ENCODE results near the gene LIN28B. TPM values are rescaled to one million over a fixed set of nuclear protein-coding genes. Genes with fewer than 3 reads are reported as not detected.
"Not testable (repeated sequence)": the region's sequence is repeated elsewhere in the genome, so short reads cannot be mapped to it uniquely, and the experiment has no call there.

The LIN28B gene
- total RNA-seq, 2 experiments from 2014 or later = not detected

- no peaks in the 10 kb centered on the region for H3K9me3 Mint-ChIP-seq
- intact Hi-C loops (cut with micrococcal nuclease) = no loop called here
- CTCF ChIA-PET = no interaction called here
- no peaks in the 10 kb centered on the region for H3K36me3 Mint-ChIP-seq (ENCODE audit: low read depth)
- no peak overlapping the region for H3K27ac Mint-ChIP-seq
- peaks cover 30% of the 10 kb centered on the region for H3K27me3 Mint-ChIP-seq (ENCODE audit: low read depth)
- H3K4me1 Mint-ChIP-seq (ENCODE audit: low read depth) = no peaks in the 10 kb centered on the region
- DNase-seq = no peak
- H3K4me3 Mint-ChIP-seq = no peak overlapping the region
Observed at GRCh38 chr6:105066233-105066632, 109.3 kb downstream of the LIN28B start.

DNA sequence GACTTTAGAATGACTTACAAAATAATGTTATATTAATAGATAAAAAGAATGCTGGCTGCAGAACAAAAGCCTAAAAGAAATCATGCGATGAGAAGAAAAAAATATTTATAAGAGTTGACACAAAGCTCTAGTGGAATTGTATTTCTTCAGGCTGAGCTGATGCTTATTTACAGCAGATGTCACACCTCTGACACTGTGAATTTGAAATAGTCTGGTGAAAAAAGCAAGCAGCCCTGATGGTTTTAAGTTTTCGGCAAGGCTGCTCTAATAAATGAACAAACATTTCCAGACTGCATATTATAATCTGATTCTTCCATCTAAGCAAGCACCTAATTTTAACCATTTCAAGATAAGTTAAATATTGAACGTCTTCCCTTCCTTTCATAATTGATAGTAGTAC lies 109.9 kb downstream of the LIN28B start:
- no peak for DNase-seq
- intact Hi-C loops (cut with micrococcal nuclease) = no loop called here
- Mint-ChIP-seq H3K4me3 (no peak overlapping the region), H3K4me1 (ENCODE audit: low read depth) (no peaks in the 10 kb centered on the region), H3K9me3 (no peaks in the 10 kb centered on the region), H3K27ac (no peak overlapping the region), H3K36me3 (ENCODE audit: low read depth) (no peaks in the 10 kb centered on the region), H3K27me3 (ENCODE audit: low read depth) (peaks cover 29% of the 10 kb centered on the region)
- CTCF ChIA-PET = no interaction called here

DNA sequence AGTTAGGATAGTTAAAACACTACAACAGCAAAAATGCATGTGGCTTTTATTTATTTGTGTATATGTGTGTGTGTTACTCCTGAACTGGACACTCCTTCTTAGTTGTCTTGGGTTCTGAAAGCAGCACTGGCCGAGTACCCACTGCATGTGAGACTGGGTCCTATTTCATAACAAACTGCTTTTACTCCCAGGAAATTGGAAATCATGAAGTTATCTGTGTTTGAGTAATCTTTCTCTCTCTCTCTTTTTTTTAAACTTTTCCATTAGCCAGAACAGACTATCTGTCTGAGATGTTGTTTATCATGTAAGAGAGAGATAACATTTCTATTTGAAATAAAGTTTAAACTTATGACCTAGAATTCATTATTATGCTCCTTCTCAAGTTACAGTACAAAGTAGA lies 110.4 kb downstream of the LIN28B start:
- no peak overlapping the region for H3K4me3 Mint-ChIP-seq
- no peaks in the 10 kb centered on the region for H3K36me3 Mint-ChIP-seq (ENCODE audit: low read depth)
- intact Hi-C loops (cut with micrococcal nuclease) = no loop called here
- H3K4me1 Mint-ChIP-seq (ENCODE audit: low read depth) = no peaks in the 10 kb centered on the region
- CTCF ChIA-PET = no interaction called here
- no peaks in the 10 kb centered on the region for H3K9me3 Mint-ChIP-seq
- peaks cover 29% of the 10 kb centered on the region for H3K27me3 Mint-ChIP-seq (ENCODE audit: low read depth)
- H3K27ac Mint-ChIP-seq = no peak overlapping the region
- DNase-seq = no peak

- CTCF ChIA-PET = no interaction called here
- Mint-ChIP-seq H3K27me3 (ENCODE audit: low read depth) (peaks cover 31% of the 10 kb centered on the region), H3K9me3 (no peaks in the 10 kb centered on the region), H3K4me1 (ENCODE audit: low read depth) (no peaks in the 10 kb centered on the region), H3K4me3 (no peak overlapping the region), H3K27ac (no peak overlapping the region), H3K36me3 (ENCODE audit: low read depth) (no peaks in the 10 kb centered on the region)
- intact Hi-C loops (cut with micrococcal nuclease) = no loop called here
- DNase-seq = no peak
Observed at GRCh38 chr6:105068407-105068806, 111.5 kb downstream of the LIN28B start.

DNA sequence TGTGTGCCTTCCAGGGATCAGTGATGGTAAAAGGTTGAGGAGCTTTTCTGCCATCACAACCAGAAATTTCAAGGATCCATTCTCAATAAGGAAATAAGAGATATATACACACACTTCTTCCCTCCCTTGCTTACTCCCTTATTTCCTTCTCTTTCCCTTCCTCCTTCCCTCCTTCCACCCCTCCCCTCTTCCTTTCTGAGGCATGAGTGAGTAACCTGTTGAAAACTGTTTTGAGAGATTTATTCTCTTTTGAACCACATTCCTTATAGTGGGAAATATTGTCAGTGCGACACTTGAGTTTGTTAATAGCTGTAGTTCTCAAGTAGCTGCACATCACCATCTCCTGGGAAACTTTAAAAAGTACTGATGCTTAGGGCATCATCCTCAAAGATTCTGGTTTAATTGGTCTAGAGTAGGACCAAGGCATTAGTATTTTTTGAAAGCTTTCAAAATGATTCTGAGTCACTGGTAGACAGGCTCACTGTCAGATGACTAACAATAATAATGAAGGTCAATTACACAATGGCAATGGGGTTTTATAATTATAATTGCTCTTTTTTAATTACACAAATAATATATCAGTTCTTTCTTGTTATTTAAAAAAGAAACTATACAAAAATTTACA lies 113.0 kb downstream of the LIN28B start:
- Mint-ChIP-seq H3K27me3 (ENCODE audit: low read depth) (peaks cover 25% of the 10 kb centered on the region), H3K9me3 (no peaks in the 10 kb centered on the region), H3K36me3 (ENCODE audit: low read depth) (no peaks in the 10 kb centered on the region), H3K4me3 (no peak overlapping the region), H3K4me1 (ENCODE audit: low read depth) (no peaks in the 10 kb centered on the region), H3K27ac (no peak overlapping the region)
- CTCF ChIA-PET = interaction anchor here (1.0 to 2.0 kb wide), 2 partner anchors 18 to 171 kb away, joined by 3 to 6 read pairs; no protein-coding TSS in a partner anchor
- intact Hi-C loops (cut with micrococcal nuclease) = no loop called here
- no peak for DNase-seq

DNA sequence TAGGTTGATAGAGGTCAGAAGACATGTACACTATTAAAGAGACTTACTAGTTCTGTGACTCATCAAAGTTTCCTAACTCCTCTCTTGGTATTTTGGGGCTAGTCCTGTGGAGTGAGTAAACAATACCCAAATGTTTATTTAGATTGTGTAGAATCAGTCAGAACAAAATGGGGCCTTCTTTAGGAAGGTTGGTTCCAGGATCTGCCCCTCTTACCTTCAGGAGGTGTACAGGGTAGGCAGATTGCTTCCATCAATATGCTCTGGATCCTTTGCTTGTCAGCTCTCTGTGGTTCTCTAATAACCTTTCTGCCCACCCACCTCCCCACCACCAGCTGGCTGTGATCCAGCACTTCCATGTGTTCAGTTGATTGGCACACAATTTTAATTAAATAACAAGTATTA lies 115.9 kb downstream of the LIN28B start:
- H3K27ac Mint-ChIP-seq = no peak overlapping the region
- peaks cover 13% of the 10 kb centered on the region for H3K27me3 Mint-ChIP-seq (ENCODE audit: low read depth)
- no peaks in the 10 kb centered on the region for H3K36me3 Mint-ChIP-seq (ENCODE audit: low read depth)
- CTCF ChIA-PET = no interaction called here
- no peak overlapping the region for H3K4me3 Mint-ChIP-seq
- H3K4me1 Mint-ChIP-seq (ENCODE audit: low read depth) = no peaks in the 10 kb centered on the region
- intact Hi-C loops (cut with micrococcal nuclease) = no loop called here
- no peaks in the 10 kb centered on the region for H3K9me3 Mint-ChIP-seq
- DNase-seq = no peak

DNA sequence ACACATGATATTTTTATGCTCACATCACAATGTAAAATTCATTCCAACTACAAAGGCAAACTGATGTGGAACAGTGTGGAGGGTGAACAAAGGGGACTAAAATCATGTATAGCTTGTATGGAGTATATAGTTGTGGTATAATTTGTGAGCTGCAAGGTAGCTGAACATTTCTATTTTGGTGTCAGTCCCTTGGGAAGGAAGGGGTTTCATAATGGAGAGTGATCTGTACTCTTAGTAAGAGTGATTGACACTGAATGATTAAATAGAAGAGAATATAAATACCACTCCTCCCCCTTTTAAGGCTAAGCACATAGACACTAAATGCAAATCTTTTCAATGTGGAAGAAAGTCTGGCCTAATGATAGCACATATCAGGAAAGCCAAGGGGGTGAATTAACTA lies 118.3 kb downstream of the LIN28B start:
- H3K4me1 Mint-ChIP-seq (ENCODE audit: low read depth) = no peaks in the 10 kb centered on the region
- H3K4me3 Mint-ChIP-seq = no peak overlapping the region
- no peak overlapping the region for H3K27ac Mint-ChIP-seq
- CTCF ChIA-PET = interaction anchor here (0.7 kb wide), 1 partner anchor 10 kb away, joined by 4 read pairs; no protein-coding TSS in a partner anchor
- DNase-seq = no peak
- no peaks in the 10 kb centered on the region for H3K9me3 Mint-ChIP-seq
- H3K27me3 Mint-ChIP-seq (ENCODE audit: low read depth) = peaks cover 14% of the 10 kb centered on the region
- no peaks in the 10 kb centered on the region for H3K36me3 Mint-ChIP-seq (ENCODE audit: low read depth)
- intact Hi-C loops (cut with micrococcal nuclease) = no loop called here

GRCh38 chr6:105076418-105076817 lies 119.5 kb downstream of the LIN28B start:
- intact Hi-C loops (cut with micrococcal nuclease); DNase-seq; H3K27ac Mint-ChIP-seq; H3K36me3 Mint-ChIP-seq (ENCODE audit: low read depth); H3K9me3 Mint-ChIP-seq; H3K4me3 Mint-ChIP-seq; H3K4me1 Mint-ChIP-seq (ENCODE audit: low read depth); H3K27me3 Mint-ChIP-seq (ENCODE audit: low read depth): not testable (repeated sequence)
- CTCF ChIA-PET = interaction anchor here (0.6 to 1.6 kb wide), 4 partner anchors 12 to 392 kb away, joined by 3 to 8 read pairs (median 4); no protein-coding TSS in a partner anchor

GRCh38 chr6:105077596-105078385 lies 120.9 kb downstream of the LIN28B start:
- H3K4me1 Mint-ChIP-seq (ENCODE audit: low read depth) = no peaks in the 10 kb centered on the region
- intact Hi-C loops (cut with micrococcal nuclease) = loop anchor here (1.0 kb wide), 4 partner anchors 136 to 394 kb away; no protein-coding TSS in a partner anchor
- CTCF ChIA-PET = interaction anchor here (0.6 to 1.9 kb wide), 15 partner anchors 10 to 408 kb away, joined by 3 to 8 read pairs (median 4); no protein-coding TSS in a partner anchor
- no peak overlapping the region for H3K4me3 Mint-ChIP-seq
- H3K9me3 Mint-ChIP-seq = no peaks in the 10 kb centered on the region
- no peak for DNase-seq
- H3K27me3 Mint-ChIP-seq (ENCODE audit: low read depth) = peaks cover 9% of the 10 kb centered on the region
- H3K27ac Mint-ChIP-seq = no peak overlapping the region
- no peaks in the 10 kb centered on the region for H3K36me3 Mint-ChIP-seq (ENCODE audit: low read depth)

DNA sequence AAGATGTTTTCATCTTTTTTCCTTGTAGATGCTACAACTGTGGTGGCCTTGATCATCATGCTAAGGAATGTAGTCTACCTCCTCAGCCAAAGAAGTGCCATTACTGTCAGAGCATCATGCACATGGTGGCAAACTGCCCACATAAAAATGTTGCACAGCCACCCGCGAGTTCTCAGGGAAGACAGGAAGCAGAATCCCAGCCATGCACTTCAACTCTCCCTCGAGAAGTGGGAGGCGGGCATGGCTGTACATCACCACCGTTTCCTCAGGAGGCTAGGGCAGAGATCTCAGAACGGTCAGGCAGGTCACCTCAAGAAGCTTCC lies 121.4 kb downstream of the LIN28B start:
- Mint-ChIP-seq H3K9me3 (no peaks in the 10 kb centered on the region), H3K27ac (no peak overlapping the region), H3K4me3 (no peak overlapping the region), H3K4me1 (ENCODE audit: low read depth) (no peaks in the 10 kb centered on the region), H3K27me3 (ENCODE audit: low read depth) (peaks cover 7% of the 10 kb centered on the region), H3K36me3 (ENCODE audit: low read depth) (no peaks in the 10 kb centered on the region)
- intact Hi-C loops (cut with micrococcal nuclease) = loop anchor here (1.0 kb wide), 4 partner anchors 137 to 395 kb away; no protein-coding TSS in a partner anchor
- CTCF ChIA-PET = interaction anchor here (0.6 to 1.9 kb wide), 6 partner anchors 10 to 394 kb away, joined by 3 to 8 read pairs (median 3); no protein-coding TSS in a partner anchor
- no peak for DNase-seq

DNA sequence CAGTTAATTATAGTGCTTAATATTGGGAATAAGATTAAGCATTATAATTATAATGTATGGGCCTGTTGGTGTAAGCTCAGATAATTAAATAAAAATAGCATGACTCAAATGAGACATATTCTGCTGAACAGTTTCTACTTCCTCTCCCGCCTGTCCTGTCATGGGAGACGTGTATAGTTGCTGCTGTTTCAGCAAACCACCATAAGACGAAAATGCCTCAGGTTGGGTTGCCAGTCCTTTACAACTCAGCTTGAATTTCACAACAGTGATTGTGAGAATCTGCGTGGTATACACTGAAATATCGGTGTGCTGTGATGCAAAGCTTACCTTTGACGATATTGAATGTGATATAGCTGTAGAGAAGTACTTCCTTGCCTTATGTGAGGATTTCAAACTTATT lies 123.4 kb downstream of the LIN28B start:
- no peaks in the 10 kb centered on the region for H3K9me3 Mint-ChIP-seq
- H3K27me3 Mint-ChIP-seq (ENCODE audit: low read depth) = peaks cover 7% of the 10 kb centered on the region
- CTCF ChIA-PET = no interaction called here
- no peak overlapping the region for H3K4me3 Mint-ChIP-seq
- no peaks in the 10 kb centered on the region for H3K36me3 Mint-ChIP-seq (ENCODE audit: low read depth)
- no peak for DNase-seq
- H3K27ac Mint-ChIP-seq = no peak overlapping the region
- intact Hi-C loops (cut with micrococcal nuclease) = no loop called here
- no peaks in the 10 kb centered on the region for H3K4me1 Mint-ChIP-seq (ENCODE audit: low read depth)

GRCh38 chr6:105081662-105082061 lies 124.8 kb downstream of the LIN28B start:
- H3K27ac Mint-ChIP-seq; H3K27me3 Mint-ChIP-seq (ENCODE audit: low read depth); intact Hi-C loops (cut with micrococcal nuclease); H3K9me3 Mint-ChIP-seq; CTCF ChIA-PET; H3K4me3 Mint-ChIP-seq; H3K4me1 Mint-ChIP-seq (ENCODE audit: low read depth); H3K36me3 Mint-ChIP-seq (ENCODE audit: low read depth); DNase-seq: not testable (repeated sequence)
